PFSK-1 (cell line): Measurements from ENCODE around the gene LAMA3.

Source experiments
- POLR2AphosphoS5 ChIP-seq: IDR thresholded peaks from 2 replicates; pipeline ENCODE4 v1.6.1; 2012; ENCODE audit warnings: low read depth, mild to moderate bottlenecking, control low read depth, low read length, moderate library complexity
- REST ChIP-seq, 2 experiments: IDR thresholded peaks; 2 replicates each; pipeline versions ENCODE4 v1.6.1 to v1.8.0; 2011 to 2012; ENCODE audit warnings: low read depth in 2 of 2, low read length in 2 of 2, control low read depth in 1 of 2, inconsistent platforms in 1 of 2, mild to moderate bottlenecking in 1 of 2, moderate library complexity in 1 of 2; ENCODE audit not compliant: insufficient read depth in 1 of 2
- SIN3A ChIP-seq: IDR thresholded peaks from 2 replicates; pipeline ENCODE4 v1.6.1; 2012; ENCODE audit warnings: mild to moderate bottlenecking, low read length, moderate library complexity, borderline replicate concordance; ENCODE audit not compliant: insufficient read depth

GRCh38 chr18:23861805-23862470 is 172.7 kb downstream of the LAMA3 start:
- TF ChIP-seq REST (IDR thresholded peaks at IDR 0.05; ENCODE audit: insufficient read depth in 1 of 2, low read depth in 2 of 2, low read length in 2 of 2) (no peak), POLR2AphosphoS5 (no peak), SIN3A (no peak)
